CD4-positive, alpha-beta T cell (primary cell): Measurements from ENCODE around the gene WDR27. TPM values are rescaled to one million over a fixed set of nuclear protein-coding genes. Genes with fewer than 3 reads are reported as not detected.

Source experiments
- ATAC-seq: fragments of 200-7000 bp; cut with Tn5 transposase; one replicate; pipeline ENCODE4 v1.10.0; 2022; ENCODE audit warnings: mild to moderate bottlenecking; ENCODE audit not compliant: poor library complexity
- CTCF ChIA-PET: fragments of 350-600 bp; sonication (Branson Sonifier 250); formaldehyde crosslinking; loops from one replicate; lab custom pipeline; 2021; ENCODE audit warnings: antibody characterized with exemption, inconsistent platforms; lab: Charles Lee
- POLR2A ChIA-PET: fragments of 350-600 bp; sonication (Branson Sonifier 250); formaldehyde crosslinking; loops from one replicate; lab custom pipeline; 2021; ENCODE audit warnings: antibody characterized with exemption, inconsistent platforms; lab: Charles Lee
- DNase-seq, 14 experiments: peaks; one replicate each; pipeline ENCODE4 v3.0.0-alpha.2; 2013 to 2020; ENCODE audit warnings: mixed read lengths in 2 of 14
- H3K27ac ChIP-seq, 2 donors: one replicate each; pipeline versions ENCODE4 v1.5.1 to v1.7.0; 2013; ENCODE audit warnings: low read length in 2 of 2, low read depth in 1 of 2, mild to moderate bottlenecking in 1 of 2
- H3K27me3 ChIP-seq, 2 experiments: 1 replicate in 1 of 2; 2 replicates in 1 of 2; pipeline versions ENCODE4 v1.6.1 to v1.7.0; 2013; ENCODE audit warnings: low read length in 2 of 2, control low read depth in 1 of 2, mild to moderate bottlenecking in 1 of 2, moderate library complexity in 1 of 2; ENCODE audit not compliant: insufficient read depth in 2 of 2, control insufficient read depth in 1 of 2
- H3K36me3 ChIP-seq: one replicate; pipeline ENCODE4 v1.6.1; 2013; ENCODE audit warnings: low read length, control low read depth; ENCODE audit not compliant: insufficient read depth
- H3K4me1 ChIP-seq: one replicate; pipeline ENCODE4 v1.6.1; 2013; ENCODE audit warnings: low read length, control low read depth; ENCODE audit not compliant: insufficient read depth
- H3K4me3 ChIP-seq: one replicate; pipeline ENCODE4 v1.5.1; 2013; ENCODE audit warnings: mild to moderate bottlenecking, low read length, moderate library complexity
- H3K9me3 ChIP-seq, 2 experiments: 1 replicate in 1 of 2; 2 replicates in 1 of 2; pipeline versions ENCODE4 v1.6.1 to v1.7.0; 2013; ENCODE audit warnings: low read length in 2 of 2, mild to moderate bottlenecking in 2 of 2, control low read depth in 1 of 2, moderate library complexity in 1 of 2; ENCODE audit not compliant: control insufficient read depth in 1 of 2, insufficient read depth in 1 of 2
- H3K27ac Mint-ChIP-seq: one replicate; pipeline ENCODE4 v1.8.0; 2020; ENCODE audit warnings: mixed read lengths
- H3K27me3 Mint-ChIP-seq: one replicate; pipeline ENCODE4 v1.8.0; 2021; ENCODE audit warnings: mixed read lengths
- H3K36me3 Mint-ChIP-seq: one replicate; pipeline ENCODE4 v1.8.0; 2021; ENCODE audit warnings: low read depth, mixed read lengths
- H3K4me1 Mint-ChIP-seq: one replicate; pipeline ENCODE4 v1.8.0; 2021; ENCODE audit warnings: low read depth, mixed read lengths
- H3K4me3 Mint-ChIP-seq: one replicate; pipeline ENCODE4 v1.8.0; 2020; ENCODE audit warnings: mild to moderate bottlenecking, mixed read lengths
- H3K9me3 Mint-ChIP-seq: one replicate; pipeline ENCODE4 v1.8.0; 2020; ENCODE audit warnings: mixed read lengths
- CTCF ChIP-seq: fragments of 200-600 bp; IDR thresholded peaks from one replicate; pipeline ENCODE4 v1.8.0; 2022; ENCODE audit warnings: antibody characterized with exemption, mild to moderate bottlenecking
- intact Hi-C, 2 experiments: fragments of 100-400 bp; cut with DNase I in 1 of 2; cut with micrococcal nuclease in 1 of 2; formaldehyde crosslinking; loops; one replicate each; pipeline versions ENCODE4 v1.15.1 to v1.9.0; 2023 to 2025; cut with DNase I, micrococcal nuclease
- total RNA-seq, 174 experiments: library from RNA in 2 of 174; stranded (reverse) in 2 of 174; gene quantifications; one replicate each; pipeline ENCODE4 v1.2.3 and lab custom pipeline; 2021 to 2026

Gene WDR27
- total RNA-seq, 2 experiments from 2014 or later, result 22.0 to 23.5 TPM

- H3K4me3 Mint-ChIP-seq, result no peak overlapping the region
- H3K36me3 ChIP-seq, result no peaks in the 10 kb centered on the region
- no peak overlapping the region for H3K27ac Mint-ChIP-seq
- H3K27me3 Mint-ChIP-seq, result no peaks in the 10 kb centered on the region
- ATAC-seq (no peak), DNase-seq (no peak)
- peaks cover 0 to 5% of the 10 kb centered on the region in 2 experiments for H3K9me3 ChIP-seq
- CTCF ChIA-PET, result no interaction called here
- intact Hi-C loops, result no loop called here
- POLR2A ChIA-PET, result no interaction called here
- no peak for TF ChIP-seq CTCF
- H3K4me1 ChIP-seq, result no peaks in the 10 kb centered on the region
- H3K4me3 ChIP-seq, result no peak overlapping the region
- no peaks in the 10 kb centered on the region for H3K4me1 Mint-ChIP-seq
- no peaks in the 10 kb centered on the region for H3K27me3 ChIP-seq
- no peaks in the 10 kb centered on the region for H3K9me3 Mint-ChIP-seq
- H3K27ac ChIP-seq, result no peak overlapping the region
- peaks cover 5% of the 10 kb centered on the region for H3K36me3 Mint-ChIP-seq
These were observed 123.9 kb downstream of the WDR27 start for GRCh38 chr6:169577974-169578373.

DNA sequence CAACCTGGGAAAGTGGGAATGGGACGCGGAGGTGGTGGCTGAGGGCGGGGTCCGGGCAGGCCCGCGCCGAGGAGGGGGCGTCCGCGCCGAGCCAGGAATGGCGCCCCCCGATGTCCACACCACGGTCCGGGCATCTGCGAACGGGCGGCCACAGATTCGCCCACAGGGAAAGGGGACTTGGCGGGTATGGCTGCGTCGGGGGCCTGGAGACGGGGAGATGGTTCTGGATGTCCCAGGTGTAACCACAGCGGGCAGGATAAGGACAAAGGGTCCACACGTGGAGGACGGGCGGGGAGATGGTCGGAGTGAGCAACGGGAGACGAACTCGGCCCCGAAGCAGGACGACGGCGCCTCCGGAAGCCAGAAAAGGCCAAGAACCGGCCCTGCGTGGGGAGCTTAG, 124.6 kb downstream of the WDR27 start:
- TF ChIP-seq CTCF, result no peak

GRCh38 chr6:169575821-169576220, 126.0 kb downstream of the WDR27 start:
- Mint-ChIP-seq H3K4me3 (no peak overlapping the region), H3K9me3 (no peaks in the 10 kb centered on the region), H3K27me3 (no peaks in the 10 kb centered on the region), H3K27ac (no peak overlapping the region), H3K4me1 (no peaks in the 10 kb centered on the region), H3K36me3 (no peaks in the 10 kb centered on the region)
- Histone ChIP-seq H3K4me1 (no peaks in the 10 kb centered on the region), H3K27ac (no peak overlapping the region), H3K36me3 (no peaks in the 10 kb centered on the region), H3K9me3 (peaks cover 0 to 5% of the 10 kb centered on the region in 2 experiments), H3K4me3 (no peak overlapping the region), H3K27me3 (no peaks in the 10 kb centered on the region)
- ChIA-PET POLR2A (no interaction called here), CTCF (no interaction called here)
- no peak for ATAC-seq
- intact Hi-C loops, result no loop called here
- TF ChIP-seq CTCF, result no peak
- DNase-seq, result no peak

More for the DNA sequence above, 124.6 kb downstream of the WDR27 start:
- no peaks in the 10 kb centered on the region for H3K4me1 Mint-ChIP-seq
- POLR2A ChIA-PET, result no interaction called here
- no peaks in the 10 kb centered on the region for H3K36me3 ChIP-seq
- H3K27me3 ChIP-seq, result no peaks in the 10 kb centered on the region
- no peak for ATAC-seq
- DNase-seq, result no peak
- H3K4me1 ChIP-seq, result no peaks in the 10 kb centered on the region
- H3K4me3 ChIP-seq, result no peak overlapping the region
- H3K9me3 Mint-ChIP-seq, result no peaks in the 10 kb centered on the region
- intact Hi-C loops, result no loop called here
- H3K9me3 ChIP-seq, result peaks cover 0 to 5% of the 10 kb centered on the region in 2 experiments
- CTCF ChIA-PET, result no interaction called here
- no peak overlapping the region for H3K27ac Mint-ChIP-seq
- H3K36me3 Mint-ChIP-seq, result peaks cover 5% of the 10 kb centered on the region
- no peak overlapping the region for H3K27ac ChIP-seq
- no peaks in the 10 kb centered on the region for H3K27me3 Mint-ChIP-seq
- H3K4me3 Mint-ChIP-seq, result no peak overlapping the region
